ELF-1 (cell line): ENCODE results near the gene TMED9.
"Not testable (repeated sequence)": the region's sequence is repeated elsewhere in the genome, so short reads cannot be mapped to it uniquely, and the experiment has no call there.

ENCODE experiments used
- DNase-seq: peaks from one replicate; pipeline ENCODE4 v3.0.0-alpha.2; 2016; ENCODE audit warnings: low read depth, low spot score

Gene TMED9

GRCh38 chr5:177606071-177607051 is 14.4 kb downstream of the TMED9 start:
- DNase-seq: peak; percentile 1

DNA sequence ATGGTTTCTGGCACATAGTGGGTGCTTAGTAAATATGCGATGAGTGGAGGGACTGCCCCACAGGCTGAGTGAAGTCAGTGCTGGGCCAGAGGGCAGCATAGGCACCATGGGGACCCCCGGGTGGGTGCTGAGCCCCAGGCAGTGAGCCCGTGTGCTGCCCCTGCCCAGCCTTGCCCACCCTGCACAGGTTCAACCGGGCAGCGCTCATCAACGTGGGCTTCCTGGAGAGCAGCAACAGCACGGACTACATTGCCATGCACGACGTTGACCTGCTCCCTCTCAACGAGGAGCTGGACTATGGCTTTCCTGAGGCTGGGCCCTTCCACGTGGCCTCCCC is 15.1 kb downstream of the TMED9 start:
- no peak for DNase-seq

GRCh38 chr5:177607452-177608192 is 15.6 kb downstream of the TMED9 start:
- DNase-seq: peak; percentile 97

DNA sequence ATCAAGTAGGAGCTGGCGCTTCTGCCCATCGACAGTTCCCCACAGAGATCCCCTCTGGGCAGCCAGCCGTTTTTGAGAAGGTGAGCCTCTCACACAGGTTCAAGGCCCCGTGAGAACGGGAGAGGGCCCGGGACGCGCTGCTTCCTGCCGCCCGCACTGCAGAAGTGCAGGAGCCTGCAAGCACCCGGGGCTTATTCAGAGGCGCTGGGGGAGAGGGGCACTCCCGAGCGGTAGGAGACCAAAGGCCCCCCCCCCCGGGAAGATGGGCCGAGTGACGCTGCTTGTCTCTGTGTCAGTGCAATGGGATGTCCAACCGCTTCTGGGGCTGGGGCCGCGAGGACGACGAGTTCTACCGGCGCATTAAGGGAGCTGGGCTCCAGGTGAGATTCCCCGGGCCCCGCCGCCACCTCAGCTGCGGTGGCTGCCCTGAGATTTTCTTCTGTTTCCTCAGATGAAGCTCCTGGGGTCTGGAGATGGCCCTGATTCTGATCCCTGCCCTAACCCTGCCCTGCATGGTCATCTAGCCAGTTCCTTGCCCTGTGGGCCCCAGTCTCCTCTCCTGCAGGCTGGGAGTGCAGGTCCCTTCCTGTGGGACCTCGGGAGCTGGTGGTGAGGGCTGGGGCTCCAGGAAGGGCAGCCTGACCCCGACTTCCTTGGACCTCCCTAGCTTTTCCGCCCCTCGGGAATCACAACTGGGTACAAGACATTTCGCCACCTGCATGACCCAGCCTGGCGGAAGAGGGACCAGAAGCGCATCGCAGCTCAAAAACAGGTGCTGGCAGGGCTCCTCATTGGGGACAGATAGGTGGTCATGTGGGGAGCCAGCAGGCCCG is 16.5 kb downstream of the TMED9 start:
- peak; percentile 1 for DNase-seq

DNA sequence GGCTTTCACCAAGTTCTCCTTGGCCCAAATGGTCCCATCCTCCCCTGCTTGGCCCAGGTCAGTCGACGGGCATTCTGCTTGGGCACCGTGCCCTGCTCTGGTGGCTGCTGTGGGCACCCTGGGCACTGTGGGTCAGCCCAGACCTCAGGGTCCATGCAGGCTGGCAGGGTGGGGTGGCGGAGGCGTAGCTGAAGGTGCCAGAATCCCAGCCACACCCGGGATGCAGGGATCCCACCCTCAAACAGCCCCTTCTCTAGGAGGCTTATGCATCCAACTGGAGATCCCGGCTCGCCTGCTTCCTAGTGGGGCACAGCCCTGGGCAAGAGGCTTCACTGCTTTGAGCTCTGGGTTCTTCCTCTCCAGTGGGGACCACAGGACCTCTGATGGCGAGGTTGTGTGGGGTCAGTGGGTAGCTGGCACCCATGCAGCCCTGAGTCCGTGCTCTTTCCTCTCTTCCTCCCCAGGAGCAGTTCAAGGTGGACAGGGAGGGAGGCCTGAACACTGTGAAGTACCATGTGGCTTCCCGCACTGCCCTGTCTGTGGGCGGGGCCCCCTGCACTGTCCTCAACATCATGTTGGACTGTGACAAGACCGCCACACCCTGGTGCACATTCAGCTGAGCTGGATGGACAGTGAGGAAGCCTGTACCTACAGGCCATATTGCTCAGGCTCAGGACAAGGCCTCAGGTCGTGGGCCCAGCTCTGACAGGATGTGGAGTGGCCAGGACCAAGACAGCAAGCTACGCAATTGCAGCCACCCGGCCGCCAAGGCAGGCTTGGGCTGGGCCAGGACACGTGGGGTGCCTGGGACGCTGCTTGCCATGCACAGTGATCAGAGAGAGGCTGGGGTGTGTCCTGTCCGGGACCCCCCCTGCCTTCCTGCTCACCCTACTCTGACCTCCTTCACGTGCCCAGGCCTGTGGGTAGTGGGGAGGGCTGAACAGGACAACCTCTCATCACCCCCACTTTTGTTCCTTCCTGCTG is 17.4 kb downstream of the TMED9 start:
- DNase-seq: peak; percentile 1

- DNase-seq: no peak
Measured at GRCh38 chr5:177610131-177610769, 18.2 kb downstream of the TMED9 start.

DNA sequence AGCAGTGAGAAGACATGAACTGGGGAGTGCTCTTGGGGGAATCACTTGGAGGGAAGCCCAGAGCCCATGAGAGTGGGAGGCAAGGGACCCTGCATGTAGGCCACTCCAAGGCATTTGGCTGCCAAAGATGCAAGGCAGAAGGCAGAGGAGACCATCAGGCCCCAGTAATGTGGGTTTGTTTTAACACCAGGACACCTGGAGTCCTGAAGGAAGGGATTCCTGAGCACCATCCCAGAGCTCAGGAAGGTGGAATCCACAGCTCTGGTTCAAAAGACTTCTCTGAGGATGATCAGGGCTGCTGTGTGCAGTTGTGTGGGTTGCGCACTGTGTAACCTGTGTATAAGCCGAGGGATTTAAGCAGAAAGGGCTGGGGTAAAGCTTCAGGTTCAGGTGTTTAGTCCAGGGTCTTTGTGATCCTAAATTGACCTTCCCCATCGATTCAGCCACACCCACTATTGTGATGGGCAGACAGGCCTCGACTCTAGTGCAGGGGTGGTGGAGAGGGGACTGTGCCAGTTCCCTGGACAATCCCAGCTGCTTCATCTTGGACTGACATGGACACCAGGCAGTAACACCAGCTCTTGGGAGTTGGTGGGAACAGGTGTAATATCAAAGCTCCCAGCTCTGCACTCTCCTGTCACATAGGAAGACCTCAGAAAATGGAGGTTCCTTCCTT is 18.9 kb downstream of the TMED9 start:
- DNase-seq: no peak

GRCh38 chr5:177611446-177612214 is 19.6 kb downstream of the TMED9 start:
- no peak for DNase-seq

DNA sequence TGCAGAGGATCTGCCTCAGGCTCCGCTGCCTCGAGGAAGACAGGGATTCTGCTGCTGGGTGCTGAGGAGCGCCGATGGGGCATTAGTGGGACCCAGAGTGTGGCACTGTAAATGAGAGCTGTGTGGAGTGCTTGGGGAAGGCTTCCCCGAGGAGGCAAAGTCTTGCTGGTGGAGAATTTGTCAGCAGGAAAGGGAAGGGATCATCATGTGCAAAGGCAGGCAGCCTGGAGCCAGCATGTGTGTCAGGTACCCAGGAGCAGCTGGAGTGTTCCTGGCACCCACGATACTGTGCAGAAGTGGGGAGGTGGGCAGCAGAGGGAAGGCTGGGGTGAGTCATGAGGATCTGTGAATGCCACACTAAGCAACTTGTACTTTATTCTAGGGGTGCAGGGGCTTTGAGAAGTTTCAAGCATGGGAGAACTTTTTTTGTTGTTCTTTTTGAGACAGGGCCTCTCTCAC is 20.2 kb downstream of the TMED9 start:
- DNase-seq: no peak

- DNase-seq: no peak
Measured at GRCh38 chr5:177620560-177620959, 28.6 kb downstream of the TMED9 start.

- not testable (repeated sequence) for DNase-seq
Measured at GRCh38 chr5:177624172-177624571, 32.2 kb downstream of the TMED9 start.

DNA sequence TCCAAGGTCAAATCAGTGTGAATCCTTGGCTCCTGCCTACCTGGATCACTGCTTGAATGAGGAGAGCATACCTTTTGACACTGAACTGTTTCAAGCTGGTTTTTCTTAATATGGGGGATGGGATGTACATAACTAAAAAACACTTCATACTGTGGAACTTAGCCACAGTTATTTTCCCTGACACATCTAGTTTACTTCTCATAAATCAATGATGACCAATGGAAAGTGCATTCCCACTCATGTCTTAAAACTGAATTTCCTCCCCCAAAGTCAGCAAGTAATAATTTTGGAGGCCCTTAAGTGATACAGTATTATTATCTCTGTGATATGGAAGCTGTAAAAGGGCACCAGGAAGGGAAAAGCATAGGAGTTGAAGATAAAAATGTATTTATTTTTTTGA is 38.2 kb downstream of the TMED9 start:
- not testable (repeated sequence) for DNase-seq

- not testable (repeated sequence) for DNase-seq
Measured at GRCh38 chr5:177634912-177635311, 42.9 kb downstream of the TMED9 start.

- not testable (repeated sequence) for DNase-seq
Measured at GRCh38 chr5:177645462-177645861, 53.5 kb downstream of the TMED9 start.
